ENCODE data around the gene EGFLAM.

DNA sequence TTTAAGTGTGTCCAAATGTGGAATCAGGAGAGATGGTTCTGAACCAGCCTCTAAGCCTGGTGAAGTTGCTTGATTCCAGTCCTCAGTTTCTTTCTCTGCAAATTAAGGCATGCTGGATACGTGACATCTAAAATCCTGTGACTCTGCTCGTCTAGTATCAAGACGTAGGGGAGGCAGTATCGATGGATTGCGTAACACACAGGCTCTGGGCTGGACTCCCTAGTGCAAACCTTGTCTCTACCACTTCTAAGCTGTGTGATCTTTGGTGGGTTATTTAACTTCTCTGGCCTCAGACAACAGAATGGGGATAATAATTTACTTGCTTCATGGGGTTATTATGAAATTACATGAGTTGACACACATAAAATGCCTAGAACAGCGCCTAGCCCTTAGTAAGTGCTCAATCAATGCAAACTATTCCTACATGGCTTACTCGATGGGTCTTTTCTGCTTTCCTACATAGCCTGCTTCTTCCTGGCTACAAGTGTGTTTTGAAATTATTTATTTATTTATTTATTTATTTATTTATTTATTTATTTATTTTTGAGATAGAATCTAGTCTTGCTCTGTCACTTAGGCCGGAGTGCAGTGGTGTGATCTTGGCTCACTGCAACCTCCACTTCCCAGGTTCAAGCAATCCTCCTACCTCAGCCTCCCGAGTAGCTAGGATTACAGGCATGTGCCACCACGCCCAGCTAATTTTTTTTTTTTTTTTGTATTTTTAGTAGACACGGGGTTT lies 102.1 kb downstream of the EGFLAM start:
- no peak for TF ChIP-seq ZBTB5 (IDR thresholded peaks at IDR 0.05)
- TF ChIP-seq, protein P1, sequence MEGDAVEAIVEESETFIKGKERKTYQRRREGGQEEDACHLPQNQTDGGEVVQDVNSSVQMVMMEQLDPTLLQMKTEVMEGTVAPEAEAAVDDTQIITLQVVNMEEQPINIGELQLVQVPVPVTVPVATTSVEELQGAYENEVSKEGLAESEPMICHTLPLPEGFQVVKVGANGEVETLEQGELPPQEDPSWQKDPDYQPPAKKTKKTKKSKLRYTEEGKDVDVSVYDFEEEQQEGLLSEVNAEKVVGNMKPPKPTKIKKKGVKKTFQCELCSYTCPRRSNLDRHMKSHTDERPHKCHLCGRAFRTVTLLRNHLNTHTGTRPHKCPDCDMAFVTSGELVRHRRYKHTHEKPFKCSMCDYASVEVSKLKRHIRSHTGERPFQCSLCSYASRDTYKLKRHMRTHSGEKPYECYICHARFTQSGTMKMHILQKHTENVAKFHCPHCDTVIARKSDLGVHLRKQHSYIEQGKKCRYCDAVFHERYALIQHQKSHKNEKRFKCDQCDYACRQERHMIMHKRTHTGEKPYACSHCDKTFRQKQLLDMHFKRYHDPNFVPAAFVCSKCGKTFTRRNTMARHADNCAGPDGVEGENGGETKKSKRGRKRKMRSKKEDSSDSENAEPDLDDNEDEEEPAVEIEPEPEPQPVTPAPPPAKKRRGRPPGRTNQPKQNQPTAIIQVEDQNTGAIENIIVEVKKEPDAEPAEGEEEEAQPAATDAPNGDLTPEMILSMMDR (IDR thresholded peaks at IDR 0.05 in 2 of 3, conservative IDR thresholded peaks at IDR 0.05 in 1 of 3; ENCODE audit: insufficient read depth in 2 of 3, low read depth in 1 of 3, low read length in 3 of 3): no peak
- no peak for TF ChIP-seq POLR2A (conservative IDR thresholded peaks at IDR 0.05)
- no peak for TF ChIP-seq USF2 (CRISPR knock-in tag; IDR thresholded peaks at IDR 0.05)
- no peak for TF ChIP-seq TAF7 (tag; IDR thresholded peaks at IDR 0.05)
- no peak for TF ChIP-seq ARID2 (IDR thresholded peaks at IDR 0.05)

All from K562 (cell line).